ENCODE measurements around the gene EPN3. TPM values are rescaled to one million over a fixed set of nuclear protein-coding genes. Genes with fewer than 3 reads are reported as not detected.

The EPN3 gene
- total and polyA plus RNA-seq, 2 donors from 2014 or later: 5.0 to 28.7 TPM

- H3K9ac ChIP-seq (ENCODE audit: low read length in 3 of 3): no peak overlapping the region
- no peak overlapping the region for H3K27ac ChIP-seq (ENCODE audit: low read depth in 2 of 2, low read length in 2 of 2)
- DNase-seq (no peak), FAIRE-seq (no peak)
- no peaks in the 10 kb centered on the region for H3K4me1 ChIP-seq (ENCODE audit: control insufficient read depth in 2 of 3, insufficient read depth in 2 of 3, low read depth in 1 of 3, low read length in 3 of 3)
- H3K36me3 ChIP-seq (ENCODE audit: control insufficient read depth in 2 of 3, insufficient read depth in 3 of 3, low read length in 3 of 3): peaks cover 0 to 2% (median 0%) of the 10 kb centered on the region in 3 donors
- H3K27me3 ChIP-seq (ENCODE audit: control insufficient read depth, insufficient read depth, low read length): no peaks in the 10 kb centered on the region
- H3K9me3 ChIP-seq (ENCODE audit: control insufficient read depth in 2 of 3, insufficient read depth in 1 of 3, low read length in 3 of 3): no peaks in the 10 kb centered on the region
- no peak for TF ChIP-seq CTCF (IDR thresholded peaks at IDR 0.05; ENCODE audit: borderline replicate concordance, extremely low read depth, insufficient read depth)
- intact Hi-C loops (cut with DNase I): no loop called here
- H3K4me3 ChIP-seq (ENCODE audit: low read length in 3 of 3): no peak overlapping the region
Observed at GRCh38 chr17:50575581-50576210, 43.2 kb downstream of the EPN3 start.

- no peak for TF ChIP-seq CTCF (IDR thresholded peaks at IDR 0.05; ENCODE audit: borderline replicate concordance, extremely low read depth, insufficient read depth)
- H3K4me1 ChIP-seq (ENCODE audit: control insufficient read depth in 2 of 3, insufficient read depth in 2 of 3, low read depth in 1 of 3, low read length in 3 of 3): no peaks in the 10 kb centered on the region
- FAIRE-seq: no peak
- H3K36me3 ChIP-seq (ENCODE audit: control insufficient read depth in 2 of 3, insufficient read depth in 3 of 3, low read length in 3 of 3): peaks cover 0 to 2% (median 0%) of the 10 kb centered on the region in 3 donors
- H3K9ac ChIP-seq (ENCODE audit: low read length in 3 of 3): no peak overlapping the region
- H3K27me3 ChIP-seq (ENCODE audit: control insufficient read depth, insufficient read depth, low read length): no peaks in the 10 kb centered on the region
- intact Hi-C loops (cut with DNase I): no loop called here
- H3K27ac ChIP-seq (ENCODE audit: low read depth in 2 of 2, low read length in 2 of 2): no peak overlapping the region
- no peak for DNase-seq
- no peak overlapping the region for H3K4me3 ChIP-seq (ENCODE audit: low read length in 3 of 3)
- H3K9me3 ChIP-seq (ENCODE audit: control insufficient read depth in 2 of 3, insufficient read depth in 1 of 3, low read length in 3 of 3): no peaks in the 10 kb centered on the region
Observed at GRCh38 chr17:50576864-50577263, 44.3 kb downstream of the EPN3 start.

- peaks cover 0 to 2% (median 0%) of the 10 kb centered on the region in 3 donors for H3K36me3 ChIP-seq (ENCODE audit: control insufficient read depth in 2 of 3, insufficient read depth in 3 of 3, low read length in 3 of 3)
- no peaks in the 10 kb centered on the region for H3K27me3 ChIP-seq (ENCODE audit: control insufficient read depth, insufficient read depth, low read length)
- no peak overlapping the region for H3K4me3 ChIP-seq (ENCODE audit: low read length in 3 of 3)
- H3K9me3 ChIP-seq (ENCODE audit: control insufficient read depth in 2 of 3, insufficient read depth in 1 of 3, low read length in 3 of 3): no peaks in the 10 kb centered on the region
- no peak for FAIRE-seq
- no peak for DNase-seq
- H3K27ac ChIP-seq (ENCODE audit: low read depth in 2 of 2, low read length in 2 of 2): no peak overlapping the region
- intact Hi-C loops (cut with DNase I): no loop called here
- no peak for TF ChIP-seq CTCF (IDR thresholded peaks at IDR 0.05; ENCODE audit: borderline replicate concordance, extremely low read depth, insufficient read depth)
- no peak overlapping the region for H3K9ac ChIP-seq (ENCODE audit: low read length in 3 of 3)
- no peaks in the 10 kb centered on the region for H3K4me1 ChIP-seq (ENCODE audit: control insufficient read depth in 2 of 3, insufficient read depth in 2 of 3, low read depth in 1 of 3, low read length in 3 of 3)
Observed at GRCh38 chr17:50577451-50577954, 45.0 kb downstream of the EPN3 start.
